Renal pelvis (tissue), 4 donors: Measurements from ENCODE around the gene PADI4. TPM values are rescaled to one million over a fixed set of nuclear protein-coding genes. Genes with fewer than 3 reads are reported as not detected.

ENCODE experiments used
- DNase-seq: peaks from one replicate; pipeline ENCODE4 v3.0.0-alpha.2; 2013
- polyA plus RNA-seq, 3 donors: library from polyadenylated mRNA; unstranded; fragments of 120-200 nt; gene quantifications; one replicate each; pipeline ENCODE4 v1.2.1, GENCODE V29; 2013; ENCODE audit not compliant: insufficient read length in 3 of 3

PADI4 gene
- polyA plus RNA-seq, 3 donors = 0.88 to 1.4 (median 0.99) TPM

GRCh38 chr1:17282836-17283235 is 25.2 kb upstream of the PADI4 start:
- no peak for DNase-seq

- DNase-seq = no peak
These were observed 21.4 kb upstream of the PADI4 start for GRCh38 chr1:17286646-17287045.

GRCh38 chr1:17287130-17287776 is 20.7 kb upstream of the PADI4 start:
- no peak for DNase-seq

- no peak for DNase-seq
These were observed 18.3 kb upstream of the PADI4 start for GRCh38 chr1:17289721-17290120.

- DNase-seq = no peak
These were observed 17.4 kb upstream of the PADI4 start for GRCh38 chr1:17290553-17290952.

- no peak for DNase-seq
These were observed 15.5 kb upstream of the PADI4 start for GRCh38 chr1:17292299-17293160.

- DNase-seq = no peak
These were observed 14.1 kb upstream of the PADI4 start for GRCh38 chr1:17293681-17294425.

GRCh38 chr1:17295292-17295691 is 12.7 kb upstream of the PADI4 start:
- no peak for DNase-seq

- DNase-seq = no peak
These were observed 11.9 kb upstream of the PADI4 start for GRCh38 chr1:17296086-17296485.

GRCh38 chr1:17297991-17298390 is 10.0 kb upstream of the PADI4 start:
- no peak for DNase-seq

GRCh38 chr1:17301767-17302166 is 6.2 kb upstream of the PADI4 start:
- no peak for DNase-seq

- no peak for DNase-seq
These were observed 3.7 kb upstream of the PADI4 start for GRCh38 chr1:17304151-17304825.

GRCh38 chr1:17304826-17305175 is 3.2 kb upstream of the PADI4 start:
- no peak for DNase-seq

- DNase-seq = no peak
These were observed 2.4 kb upstream of the PADI4 start for GRCh38 chr1:17305576-17306095.

- DNase-seq = no peak
These were observed 1.6 kb upstream of the PADI4 start for GRCh38 chr1:17306407-17306806.

GRCh38 chr1:17306921-17307320 is 1.1 kb upstream of the PADI4 start:
- no peak for DNase-seq

- DNase-seq = no peak
These were observed 668 bp upstream of the PADI4 start for GRCh38 chr1:17307329-17307728.

- no peak for DNase-seq
These were observed 596 bp downstream of the PADI4 start for GRCh38 chr1:17308593-17308992.

GRCh38 chr1:17309426-17310067 is 1.6 kb downstream of the PADI4 start:
- no peak for DNase-seq

GRCh38 chr1:17310068-17310640 is 2.2 kb downstream of the PADI4 start:
- no peak for DNase-seq
